Breast epithelium (tissue), 4 donors: ENCODE measurements around the gene RFX4. TPM values are rescaled to one million over a fixed set of nuclear protein-coding genes. Genes with fewer than 3 reads are reported as not detected.
A peak's percentile ranks its signal among the peaks of the same experiment; 100 is the strongest.

Source experiments
- DNase-seq, 2 donors: peaks; one replicate each; pipeline ENCODE4 v3.0.0-alpha.2; 2019; ENCODE audit warnings: low spot score in 2 of 2
- H3K27ac ChIP-seq, 2 donors: fragments of 200-600 bp; sonication (generic) in 1 of 2; one replicate each; pipeline ENCODE4 v1.5.1; 2016 to 2019; ENCODE audit warnings: mild to moderate bottlenecking in 1 of 2
- H3K27me3 ChIP-seq, 2 donors: fragments of 200-600 bp; sonication (generic) in 1 of 2; one replicate each; pipeline versions ENCODE4 v1.5.1 to v1.6.0; 2017 to 2019; ENCODE audit warnings: control low read depth in 1 of 2, mild to moderate bottlenecking in 1 of 2
- H3K36me3 ChIP-seq: fragments of 200-600 bp; one replicate; pipeline ENCODE4 v1.5.1; 2019
- H3K4me1 ChIP-seq, 2 donors: fragments of 200-600 bp; sonication (generic); one replicate each; pipeline ENCODE4 v1.5.1; 2016 to 2019; ENCODE audit warnings: control low read depth in 1 of 2
- H3K4me3 ChIP-seq, 3 donors: fragments of 200-600 bp; sonication (generic); 1 replicate in 2 of 3; 2 replicates in 1 of 3; pipeline ENCODE4 v1.5.1; 2016 to 2019; ENCODE audit warnings: mild to moderate bottlenecking in 3 of 3, moderate library complexity in 2 of 3
- H3K9me3 ChIP-seq, 2 donors: fragments of 200-600 bp; sonication (generic) in 1 of 2; one replicate each; pipeline ENCODE4 v1.5.1; 2016 to 2019; ENCODE audit warnings: control low read depth in 1 of 2
- CTCF ChIP-seq, 3 donors: fragments of 450-650 bp; IDR thresholded peaks; one replicate each; pipeline ENCODE4 v1.5.1; 2016 to 2017; ENCODE audit warnings: antibody characterized with exemption in 3 of 3, mild to moderate bottlenecking in 3 of 3, moderate library complexity in 3 of 3
- POLR2A ChIP-seq: fragments of 450-650 bp; IDR thresholded peaks from one replicate; pipeline ENCODE4 v1.6.1; 2016; ENCODE audit warnings: antibody characterized with exemption, mild to moderate bottlenecking, moderate library complexity
- POLR2AphosphoS5 ChIP-seq, 3 donors: sonication (generic); formaldehyde crosslinking; IDR thresholded peaks; one replicate each; pipeline ENCODE4 v1.6.1; 2017; ENCODE audit warnings: antibody characterized with exemption in 3 of 3
- intact Hi-C: fragments of 100-400 bp; cut with DNase I; formaldehyde crosslinking; loops from one replicate; pipeline ENCODE4 v1.15.1; 2023; ENCODE audit warnings: low total_unique reads
- total RNA-seq, 3 donors: library from RNA; depleted of rRNA; stranded (reverse); fragments of >200 nt; gene quantifications; one replicate each; pipeline ENCODE4 v1.1.0, GENCODE V29; 2016

Gene RFX4
- total RNA-seq, 3 donors from 2014 or later = 0.64 TPM; not detected in 2

- Histone ChIP-seq H3K27me3 (peaks cover 3 to 92% of the 10 kb centered on the region in 2 donors), H3K9me3 (no peaks in the 10 kb centered on the region), H3K36me3 (no peaks in the 10 kb centered on the region), H3K4me1 (peaks cover 0 to 27% of the 10 kb centered on the region in 2 donors), H3K4me3 (peak overlapping the region in 2 of 3 donors; percentile 14 to 56), H3K27ac (no peak overlapping the region)
- no peak for DNase-seq
- intact Hi-C loops = no loop called here
- TF ChIP-seq POLR2A (no peak), POLR2AphosphoS5 (IDR thresholded peaks at IDR 0.05) (no peak), CTCF (IDR thresholded peaks at IDR 0.05) (no peak)
These were observed 2.9 kb downstream of the RFX4 start for GRCh38 chr12:106585521-106586277.

- no peaks in the 10 kb centered on the region for H3K9me3 ChIP-seq
- H3K4me3 ChIP-seq = peak overlapping the region in 2 of 3 donors; percentile 14 to 56
- no peak for DNase-seq
- TF ChIP-seq CTCF (IDR thresholded peaks at IDR 0.05) (no peak), POLR2AphosphoS5 (IDR thresholded peaks at IDR 0.05) (no peak), POLR2A (no peak)
- intact Hi-C loops = no loop called here
- peaks cover 0 to 21% of the 10 kb centered on the region in 2 donors for H3K4me1 ChIP-seq
- no peaks in the 10 kb centered on the region for H3K36me3 ChIP-seq
- H3K27ac ChIP-seq = no peak overlapping the region
- H3K27me3 ChIP-seq = peaks cover 3 to 86% of the 10 kb centered on the region in 2 donors
These were observed 3.5 kb downstream of the RFX4 start for GRCh38 chr12:106586278-106586802.

DNA sequence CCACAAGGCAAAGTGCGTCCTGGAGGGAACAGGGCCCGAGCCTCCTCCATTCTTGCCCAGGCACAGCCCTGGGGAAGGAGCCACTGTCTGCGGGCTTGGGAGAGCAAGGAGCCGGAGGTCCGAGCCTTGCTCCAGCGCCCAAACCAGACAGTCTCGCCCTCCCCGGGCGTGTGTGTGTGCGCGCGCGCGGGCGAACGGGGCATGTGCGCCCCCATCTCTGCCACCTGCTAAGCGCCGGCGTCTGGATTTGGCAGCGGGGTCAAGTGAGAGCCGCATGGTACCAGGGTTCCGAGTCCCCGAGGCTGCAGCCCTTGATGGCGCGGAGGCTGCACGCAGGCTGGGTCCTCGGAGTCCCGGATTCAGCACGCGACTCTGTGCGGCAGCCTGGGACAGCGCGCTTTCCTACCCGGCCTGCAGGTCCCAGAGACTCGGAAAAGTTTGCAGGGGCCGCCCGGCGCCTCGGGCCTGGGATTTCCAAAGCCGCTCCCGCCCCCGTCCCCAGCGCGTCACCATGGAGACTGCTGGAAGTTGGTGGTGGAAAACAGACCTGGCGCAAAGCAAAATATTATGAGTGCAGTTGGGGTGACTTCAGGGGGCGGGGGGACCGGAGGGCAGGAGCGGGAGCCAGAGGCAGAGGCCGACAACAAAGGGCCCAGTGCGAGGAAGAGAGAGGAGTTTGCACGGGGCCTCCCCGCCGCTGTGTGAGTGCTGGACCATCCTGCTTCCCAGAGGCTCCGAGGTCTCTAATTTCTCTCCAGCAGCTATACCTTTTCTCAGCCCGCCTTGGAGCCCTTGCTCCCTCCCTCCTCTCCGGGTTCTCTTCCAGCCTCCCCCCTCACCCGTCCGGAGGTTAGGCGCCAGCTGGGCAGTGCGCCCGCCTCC, 4.2 kb downstream of the RFX4 start:
- TF ChIP-seq POLR2A (no peak), POLR2AphosphoS5 (IDR thresholded peaks at IDR 0.05) (no peak), CTCF (IDR thresholded peaks at IDR 0.05) (no peak)
- Histone ChIP-seq H3K27ac (no peak overlapping the region), H3K4me3 (peak overlapping the region in 2 of 3 donors; percentile 14 to 56)

DNA sequence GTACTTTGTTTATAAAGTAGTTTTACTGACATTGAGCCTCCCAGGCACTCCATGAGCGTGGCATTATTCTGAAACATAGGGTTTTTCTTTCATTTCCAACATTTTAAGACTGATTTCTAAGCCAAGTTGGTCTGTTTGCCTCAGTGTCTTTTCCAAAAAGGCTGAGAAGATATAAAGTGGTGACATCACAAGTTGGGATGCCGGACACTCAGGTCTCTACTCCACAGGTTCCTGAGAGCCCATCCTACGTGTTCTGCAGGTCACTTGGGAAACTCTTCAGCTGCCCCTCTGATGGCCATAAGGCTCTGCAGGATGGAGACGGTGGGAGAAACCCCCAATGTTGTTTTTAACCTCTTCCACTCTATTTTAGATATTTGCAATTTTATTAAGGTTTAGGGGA, 6.0 kb downstream of the RFX4 start:
- H3K4me3 ChIP-seq = no peak overlapping the region
- H3K27ac ChIP-seq = no peak overlapping the region
- no peak for DNase-seq
- no peaks in the 10 kb centered on the region for H3K9me3 ChIP-seq
- H3K4me1 ChIP-seq = peaks cover 0 to 3% of the 10 kb centered on the region in 2 donors
- peaks cover 0 to 68% of the 10 kb centered on the region in 2 donors for H3K27me3 ChIP-seq
- TF ChIP-seq POLR2A (no peak), POLR2AphosphoS5 (IDR thresholded peaks at IDR 0.05) (no peak), CTCF (IDR thresholded peaks at IDR 0.05) (no peak)
- no peaks in the 10 kb centered on the region for H3K36me3 ChIP-seq
- intact Hi-C loops = no loop called here

More for the DNA sequence above, 4.2 kb downstream of the RFX4 start:
- Histone ChIP-seq H3K9me3 (no peaks in the 10 kb centered on the region), H3K27me3 (peaks cover 3 to 78% of the 10 kb centered on the region in 2 donors), H3K4me1 (peaks cover 0 to 20% of the 10 kb centered on the region in 2 donors), H3K36me3 (no peaks in the 10 kb centered on the region)
- no peak for DNase-seq
- intact Hi-C loops = no loop called here
